GM11168 (cell line): ENCODE measurements around the gene MOSPD2.

Experiments used
- in situ Hi-C: fragments of 300-500 bp; cut with MboI; formaldehyde crosslinking; loops from one replicate; pipeline ENCODE4 v1.12.0; 2022; ENCODE audit warnings: low sequenced_read_pairs; ENCODE audit not compliant: unreplicated experiment

The MOSPD2 gene

GRCh38 chrX:14963447-14964236 lies 90.4 kb downstream of the MOSPD2 start:
- in situ Hi-C loops = no loop called here

DNA sequence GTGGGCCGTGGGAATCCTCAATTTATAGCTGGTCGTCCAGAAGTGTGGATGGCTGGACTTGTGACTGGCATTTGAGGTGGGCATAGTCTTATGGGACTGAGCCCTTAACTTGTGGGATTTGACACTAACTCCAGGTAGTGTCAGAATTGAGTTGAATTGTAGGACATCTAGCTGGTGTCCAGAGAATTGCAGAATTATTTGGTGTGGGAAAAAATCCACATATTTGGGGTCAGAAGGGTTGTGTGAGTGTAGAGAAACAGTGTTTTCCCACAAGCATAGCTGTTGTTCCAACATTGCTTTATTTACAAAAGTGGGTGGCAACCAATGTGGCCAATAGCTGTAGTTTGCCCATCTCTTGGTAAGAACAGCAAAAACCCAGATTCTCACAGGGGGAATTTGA lies 91.3 kb downstream of the MOSPD2 start:
- in situ Hi-C loops = no loop called here
